GM12892 (cell line): ENCODE results near the gene ZNF276.

Experiments used
- POLR2A ChIP-seq: IDR thresholded peaks from 2 replicates; pipeline ENCODE4 v1.6.1; 2011; ENCODE audit warnings: low read depth, low read length, control low read depth
- POLR2AphosphoS5 ChIP-seq: IDR thresholded peaks from 2 replicates; pipeline ENCODE4 v1.6.1; 2011; ENCODE audit warnings: low read depth, low read length, control low read depth

GRCh38 chr16:89785523-89786155, 64.3 kb downstream of the ZNF276 start:
- no peak for TF ChIP-seq POLR2AphosphoS5
- TF ChIP-seq POLR2A = no peak
